Amniotic epithelial cell (primary cell): ENCODE results near the gene UVRAG.
"Not testable (repeated sequence)": the region's sequence is repeated elsewhere in the genome, so short reads cannot be mapped to it uniquely, and the experiment has no call there.

Source experiments
- DNase-seq: peaks from one replicate; pipeline ENCODE4 v3.0.0-alpha.2; 2010; ENCODE audit warnings: low read depth

Gene UVRAG

GRCh38 chr11:75966537-75967287 lies 151.7 kb downstream of the UVRAG start:
- peak; percentile 88 for DNase-seq

- no peak for DNase-seq
These were observed 153.1 kb downstream of the UVRAG start for GRCh38 chr11:75968021-75968625.

- peak; percentile 39 for DNase-seq
These were observed 154.8 kb downstream of the UVRAG start for GRCh38 chr11:75969626-75970308.

GRCh38 chr11:75973710-75974109 lies 158.7 kb downstream of the UVRAG start:
- not testable (repeated sequence) for DNase-seq

GRCh38 chr11:75979075-75979474 lies 164.1 kb downstream of the UVRAG start:
- DNase-seq, result not testable (repeated sequence)

GRCh38 chr11:75979479-75980027 lies 164.5 kb downstream of the UVRAG start:
- DNase-seq, result peak; percentile 25

- DNase-seq, result no peak
These were observed 165.0 kb downstream of the UVRAG start for GRCh38 chr11:75980031-75980430.

GRCh38 chr11:75981546-75981945 lies 166.5 kb downstream of the UVRAG start:
- DNase-seq, result no peak

GRCh38 chr11:75982309-75982708 lies 167.3 kb downstream of the UVRAG start:
- no peak for DNase-seq

GRCh38 chr11:75986966-75987365 lies 172.0 kb downstream of the UVRAG start:
- DNase-seq, result no peak

- DNase-seq, result no peak
These were observed 178.1 kb downstream of the UVRAG start for GRCh38 chr11:75993126-75993525.

GRCh38 chr11:75994616-75995015 lies 179.6 kb downstream of the UVRAG start:
- DNase-seq, result no peak

- DNase-seq, result no peak
These were observed 181.8 kb downstream of the UVRAG start for GRCh38 chr11:75996523-75997442.

GRCh38 chr11:76004400-76004799 lies 189.4 kb downstream of the UVRAG start:
- DNase-seq, result no peak

GRCh38 chr11:76005756-76006155 lies 190.7 kb downstream of the UVRAG start:
- DNase-seq, result peak; percentile 85

GRCh38 chr11:76007166-76007565 lies 192.2 kb downstream of the UVRAG start:
- peak; percentile 53 for DNase-seq

- DNase-seq, result peak; percentile 70
These were observed 193.5 kb downstream of the UVRAG start for GRCh38 chr11:76008474-76008873.

- no peak for DNase-seq
These were observed 195.0 kb downstream of the UVRAG start for GRCh38 chr11:76010051-76010450.

- no peak for DNase-seq
These were observed 198.5 kb downstream of the UVRAG start for GRCh38 chr11:76013526-76013925.

- DNase-seq, result peak; percentile 42
These were observed 208.4 kb downstream of the UVRAG start for GRCh38 chr11:76023236-76024068.

GRCh38 chr11:76025068-76025467 lies 210.1 kb downstream of the UVRAG start:
- DNase-seq, result peak; percentile 82
